OCI-LY7 (cell line): ENCODE results near the gene DCLRE1B. TPM values are rescaled to one million over a fixed set of nuclear protein-coding genes. Genes with fewer than 3 reads are reported as not detected.
A peak's percentile ranks its signal among the peaks of the same experiment; 100 is the strongest.

ENCODE experiments used
- BruUV-seq: library from RNA; stranded (reverse); fragments of 400-500 nt; replicated peaks from 2 replicates; lab custom pipeline; 2021; lab: Mats Ljungman, UMichigan
- CTCF ChIA-PET: fragments of 300-600 bp; sonication (Branson Sonifier 250); formaldehyde crosslinking; loops from one replicate; lab custom pipeline; 2022; ENCODE audit warnings: antibody characterized with exemption; ENCODE audit not compliant: unreplicated experiment; lab: Charles Lee
- POLR2A ChIA-PET: fragments of 300-600 bp; sonication (Branson Sonifier 250); formaldehyde crosslinking; loops from one replicate; lab custom pipeline; 2022; ENCODE audit warnings: antibody characterized with exemption; lab: Charles Lee
- DNase-seq: peaks from one replicate; pipeline ENCODE4 v3.0.0-alpha.2; 2015; ENCODE audit warnings: low spot score
- H2AFZ ChIP-seq: fragments of 200-600 bp; sonication (generic), shearing (Covaris generic); 2 replicates; pipeline ENCODE4 v1.6.1; 2014; ENCODE audit warnings: mild to moderate bottlenecking, antibody characterized with exemption, low read length, moderate library complexity
- H3K27ac ChIP-seq: fragments of 200-600 bp; sonication (generic); 2 replicates; pipeline ENCODE4 v1.5.1; 2014; ENCODE audit warnings: mixed run types, low read depth, mild to moderate bottlenecking, moderate library complexity, low read length, inconsistent platforms; ENCODE audit not compliant: poor library complexity, severe bottlenecking
- H3K36me3 ChIP-seq: fragments of 200-600 bp; sonication (generic); 2 replicates; pipeline ENCODE4 v1.6.1; 2014; ENCODE audit warnings: mild to moderate bottlenecking, antibody characterized with exemption, low read length, moderate library complexity, mixed read lengths; ENCODE audit not compliant: insufficient read depth
- H3K4me1 ChIP-seq: fragments of 200-600 bp; sonication (generic); 2 replicates; pipeline ENCODE4 v1.5.1; 2014; ENCODE audit warnings: mild to moderate bottlenecking, low read length; ENCODE audit not compliant: insufficient read depth, poor library complexity, severe bottlenecking
- H3K4me2 ChIP-seq: fragments of 200-600 bp; sonication (generic); 2 replicates; pipeline ENCODE4 v1.6.1; 2014; ENCODE audit warnings: mild to moderate bottlenecking, low read length
- H3K4me3 ChIP-seq: fragments of 200-600 bp; sonication (generic); 2 replicates; pipeline ENCODE4 v1.5.1; 2014; ENCODE audit warnings: mild to moderate bottlenecking, low read depth, low read length; ENCODE audit not compliant: poor library complexity, severe bottlenecking
- H3K79me2 ChIP-seq: fragments of 200-600 bp; sonication (generic); 2 replicates; pipeline ENCODE4 v1.6.1; 2016; ENCODE audit warnings: low read depth, mild to moderate bottlenecking, low read length, moderate library complexity, mixed read lengths; ENCODE audit not compliant: insufficient read depth
- H3K9me2 ChIP-seq: fragments of 200-600 bp; sonication (generic); 2 replicates; pipeline ENCODE4 v1.6.1; 2016; ENCODE audit warnings: mild to moderate bottlenecking, low read length, mixed read lengths; ENCODE audit not compliant: insufficient read depth
- H3K9me3 ChIP-seq: fragments of 200-600 bp; sonication (generic); 2 replicates; pipeline ENCODE4 v1.6.1; 2014; ENCODE audit warnings: mild to moderate bottlenecking, mixed run types, low read length, mixed read lengths
- H4K20me1 ChIP-seq: fragments of 200-600 bp; sonication (generic); 2 replicates; pipeline ENCODE4 v1.6.1; 2014; ENCODE audit warnings: mild to moderate bottlenecking, antibody characterized with exemption, low read length, moderate library complexity, mixed read lengths; ENCODE audit not compliant: insufficient read depth
- EZH2phosphoT487 ChIP-seq: fragments of 200-600 bp; sonication (generic); IDR thresholded peaks from 2 replicates; pipeline ENCODE4 v1.6.1; 2018; ENCODE audit warnings: low read depth, borderline replicate concordance, mild to moderate bottlenecking, mixed run types, antibody characterized with exemption, low read length, moderate library complexity, mixed read lengths
- intact Hi-C: fragments of 100-400 bp; cut with micrococcal nuclease; formaldehyde crosslinking; loops from one replicate; pipeline ENCODE4 v1.10.0; 2022; ENCODE audit not compliant: unreplicated experiment
- total RNA-seq, 2 experiments: library from RNA; depleted of rRNA in 1 of 2; stranded (reverse); fragments of >200 nt in 1 of 2; shearing (Covaris generic) in 1 of 2; gene quantifications; 2 replicates each; pipeline ENCODE4 v1.2.3, GENCODE V29; 2014 to 2022
- TF ChIP-seq, protein P1 (sequence below): fragments of 200-600 bp; sonication (generic); conservative IDR thresholded peaks from 2 replicates; pipeline ENCODE4 v1.5.1; 2014; ENCODE audit warnings: mild to moderate bottlenecking, antibody characterized with exemption, low read length, moderate library complexity, mixed read lengths

DCLRE1B gene
- total RNA-seq, 2 experiments from 2014 or later = 17.3 to 20.8 TPM

DNA sequence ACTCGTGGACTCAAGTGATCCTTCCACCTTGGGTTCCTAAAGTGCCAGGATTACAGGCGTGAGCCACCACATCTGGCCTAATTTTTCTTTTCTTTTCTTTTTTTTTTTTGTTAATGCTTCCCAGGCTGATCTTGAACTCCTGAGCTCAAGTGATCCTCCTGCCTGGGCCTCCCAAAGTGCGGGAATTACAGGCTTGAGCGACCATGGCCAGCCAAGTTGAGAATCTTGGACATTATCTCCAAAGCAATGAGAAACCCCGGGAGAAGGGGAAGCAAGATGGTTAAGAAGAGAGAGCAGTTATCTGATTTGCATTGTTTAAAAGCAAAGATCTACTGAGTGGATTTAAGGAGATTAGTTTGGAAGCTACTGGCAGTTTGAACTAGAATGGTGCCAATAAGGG lies 33.1 kb downstream of the DCLRE1B start:
- intact Hi-C loops = no loop called here

GRCh38 chr1:113940365-113941244 lies 35.5 kb downstream of the DCLRE1B start:
- TSS peak; percentile 16 for BruUV-seq
- H3K79me2 ChIP-seq = peaks cover 96% of the 10 kb centered on the region
- ChIA-PET CTCF (no interaction called here), POLR2A (interaction anchor here (0.6 to 5.2 kb wide), 5 partner anchors 9 to 361 kb away, joined by 3 to 43 read pairs (median 4); partner anchors contain the start of gene HIPK1)
- H3K9me2 ChIP-seq = no peaks in the 10 kb centered on the region
- H3K4me1 ChIP-seq = peaks cover 82% of the 10 kb centered on the region
- no peak overlapping the region for H2AFZ ChIP-seq
- peak overlapping the region; percentile 53 for H3K4me2 ChIP-seq
- DNase-seq = peak; percentile 55
- H4K20me1 ChIP-seq = peaks cover 8% of the 10 kb centered on the region; the same call in 1 of the 2 replicates
- TF ChIP-seq EZH2phosphoT487 = no peak
- TF ChIP-seq, protein P1, sequence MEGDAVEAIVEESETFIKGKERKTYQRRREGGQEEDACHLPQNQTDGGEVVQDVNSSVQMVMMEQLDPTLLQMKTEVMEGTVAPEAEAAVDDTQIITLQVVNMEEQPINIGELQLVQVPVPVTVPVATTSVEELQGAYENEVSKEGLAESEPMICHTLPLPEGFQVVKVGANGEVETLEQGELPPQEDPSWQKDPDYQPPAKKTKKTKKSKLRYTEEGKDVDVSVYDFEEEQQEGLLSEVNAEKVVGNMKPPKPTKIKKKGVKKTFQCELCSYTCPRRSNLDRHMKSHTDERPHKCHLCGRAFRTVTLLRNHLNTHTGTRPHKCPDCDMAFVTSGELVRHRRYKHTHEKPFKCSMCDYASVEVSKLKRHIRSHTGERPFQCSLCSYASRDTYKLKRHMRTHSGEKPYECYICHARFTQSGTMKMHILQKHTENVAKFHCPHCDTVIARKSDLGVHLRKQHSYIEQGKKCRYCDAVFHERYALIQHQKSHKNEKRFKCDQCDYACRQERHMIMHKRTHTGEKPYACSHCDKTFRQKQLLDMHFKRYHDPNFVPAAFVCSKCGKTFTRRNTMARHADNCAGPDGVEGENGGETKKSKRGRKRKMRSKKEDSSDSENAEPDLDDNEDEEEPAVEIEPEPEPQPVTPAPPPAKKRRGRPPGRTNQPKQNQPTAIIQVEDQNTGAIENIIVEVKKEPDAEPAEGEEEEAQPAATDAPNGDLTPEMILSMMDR = no peak
- H3K27ac ChIP-seq = peak overlapping the region; percentile 74
- H3K36me3 ChIP-seq = peaks cover 44% of the 10 kb centered on the region
- intact Hi-C loops = loop anchor here (1.0 to 10.0 kb wide), 3 partner anchors 10 to 986 kb away; partner anchors contain the start of genes CSDE1 and SLC16A1
- H3K4me3 ChIP-seq = peak overlapping the region; percentile 26
- H3K9me3 ChIP-seq = peaks cover 19% of the 10 kb centered on the region; the same call in 1 of the 2 replicates

More for the DNA sequence above, 33.1 kb downstream of the DCLRE1B start:
- Histone ChIP-seq H3K4me1 (peaks cover 83% of the 10 kb centered on the region), H3K4me3 (no peak overlapping the region), H3K79me2 (peaks cover 98% of the 10 kb centered on the region), H2AFZ (no peak overlapping the region), H3K27ac (no peak overlapping the region), H3K9me3 (peaks cover 6% of the 10 kb centered on the region; the same call in 1 of the 2 replicates), H4K20me1 (peaks cover 12% of the 10 kb centered on the region; the same call in 1 of the 2 replicates), H3K9me2 (no peaks in the 10 kb centered on the region), H3K4me2 (peak overlapping the region; percentile 53), H3K36me3 (peaks cover 39% of the 10 kb centered on the region)
- TF ChIP-seq, protein P1 = no peak
- no peak for TF ChIP-seq EZH2phosphoT487
- no TSS peak for BruUV-seq
- ChIA-PET CTCF (interaction anchor here (0.6 kb wide), 2 partner anchors 185 to 436 kb away, joined by 4 to 5 read pairs; no protein-coding TSS in a partner anchor), POLR2A (interaction anchor here (0.6 to 5.2 kb wide), 8 partner anchors 8 to 76 kb away, joined by 3 to 43 read pairs (median 8); partner anchors contain the start of gene HIPK1)
- DNase-seq = no peak
